SU-DHL-6 (cell line): Measurements from ENCODE around the gene ADGRD1.

Experiments used
- H2AFZ ChIP-seq: fragments of 200-600 bp; sonication (generic); 2 replicates; pipeline ENCODE4 v1.6.1; 2014; ENCODE audit warnings: low read depth, mild to moderate bottlenecking, moderate library complexity, mixed read lengths, antibody characterized with exemption, low read length; ENCODE audit not compliant: severe bottlenecking
- H3F3A ChIP-seq: fragments of 200-600 bp; shearing (Covaris generic); 2 replicates; pipeline ENCODE4 v1.6.0; 2016; ENCODE audit warnings: antibody characterized with exemption, mild to moderate bottlenecking; ENCODE audit not compliant: insufficient read depth
- H3K27ac ChIP-seq: fragments of 200-600 bp; sonication (generic); 2 replicates; pipeline ENCODE4 v1.5.1; 2016; ENCODE audit warnings: low read depth, mild to moderate bottlenecking, low read length, moderate library complexity, mixed read lengths
- H3K27me3 ChIP-seq: fragments of 200-600 bp; sonication (generic), shearing (Covaris generic); 2 replicates; pipeline ENCODE4 v1.6.0; 2014; ENCODE audit warnings: mild to moderate bottlenecking, low read length
- H3K36me3 ChIP-seq: fragments of 200-600 bp; sonication (generic); 2 replicates; pipeline ENCODE4 v1.6.1; 2014; ENCODE audit warnings: mild to moderate bottlenecking, low read length, mixed read lengths
- H3K4me2 ChIP-seq: fragments of 300-600, 200-600 bp; shearing (Covaris generic), sonication (generic); 2 replicates; pipeline ENCODE4 v1.6.0; 2014; ENCODE audit warnings: low read length, low read depth, mild to moderate bottlenecking; ENCODE audit not compliant: poor library complexity, severe bottlenecking
- H3K4me3 ChIP-seq: fragments of 200-600 bp; sonication (generic); 2 replicates; pipeline ENCODE4 v1.5.1; 2014; ENCODE audit warnings: antibody characterized with exemption, low read length, mild to moderate bottlenecking, mixed read lengths; ENCODE audit not compliant: insufficient read depth, poor library complexity, severe bottlenecking
- H3K79me2 ChIP-seq: fragments of 200-600 bp; sonication (generic); 2 replicates; pipeline ENCODE4 v1.6.1; 2014; ENCODE audit warnings: mild to moderate bottlenecking, low read length, moderate library complexity; ENCODE audit not compliant: insufficient read depth
- H3K9ac ChIP-seq: fragments of 200-600 bp; sonication (generic); 2 replicates; pipeline ENCODE4 v1.7.0; 2014; ENCODE audit warnings: mild to moderate bottlenecking, low read length
- H3K9me2 ChIP-seq: fragments of 200-600 bp; sonication (generic); replicated peaks from 2 replicates; pipeline ENCODE4 v1.6.1; 2014; ENCODE audit warnings: low read length; ENCODE audit not compliant: insufficient read depth
- H3K9me3 ChIP-seq: fragments of 200-600 bp; sonication (generic); 2 replicates; pipeline ENCODE4 v1.6.1; 2014; ENCODE audit warnings: low read length, mixed read lengths; ENCODE audit not compliant: insufficient read depth
- H4K20me1 ChIP-seq: fragments of 200-600 bp; sonication (generic); 2 replicates; pipeline ENCODE4 v1.6.1; 2014; ENCODE audit warnings: low read depth, mild to moderate bottlenecking, antibody characterized with exemption, low read length, moderate library complexity, mixed read lengths
- EZH2phosphoT487 ChIP-seq: fragments of 200-600 bp; sonication (generic), shearing (Covaris generic); conservative IDR thresholded peaks from 2 replicates; pipeline ENCODE4 v1.6.1; 2018; ENCODE audit warnings: mild to moderate bottlenecking, antibody characterized with exemption, low read length, moderate library complexity, mixed read lengths
- TF ChIP-seq, protein P1 (sequence below): fragments of 200-600 bp; sonication (generic); IDR thresholded peaks from one replicate; pipeline ENCODE4 v1.5.1; 2017; ENCODE audit warnings: antibody characterized with exemption, mild to moderate bottlenecking, low read length, moderate library complexity; ENCODE audit not compliant: insufficient read depth, poor library complexity, severe bottlenecking

ADGRD1 gene

DNA sequence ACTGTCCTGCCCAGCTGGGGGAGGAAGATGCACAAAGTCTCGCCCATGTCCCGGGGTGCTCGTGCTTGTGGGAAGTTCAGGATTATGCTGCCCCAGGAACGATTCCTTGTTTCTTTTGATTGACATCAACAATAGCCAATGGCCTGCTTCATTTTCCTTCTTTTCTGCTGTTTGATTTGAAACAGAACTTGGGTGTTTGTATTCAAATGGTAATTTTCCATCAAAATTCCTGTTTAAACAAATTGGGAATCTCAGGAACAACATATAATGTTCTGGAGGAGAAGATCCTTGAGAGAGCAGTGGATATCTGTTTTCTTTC, 97.4 kb downstream of the ADGRD1 start:
- no peak overlapping the region for H3K4me3 ChIP-seq
- no peaks in the 10 kb centered on the region for H4K20me1 ChIP-seq
- H3K27me3 ChIP-seq: no peaks in the 10 kb centered on the region
- no peaks in the 10 kb centered on the region for H3K9me3 ChIP-seq
- no peaks in the 10 kb centered on the region for H3F3A ChIP-seq
- H3K9me2 ChIP-seq: no peaks in the 10 kb centered on the region
- H3K36me3 ChIP-seq: no peaks in the 10 kb centered on the region
- H3K27ac ChIP-seq: no peak overlapping the region
- H2AFZ ChIP-seq: no peak overlapping the region
- H3K4me2 ChIP-seq: no peak overlapping the region
- H3K79me2 ChIP-seq: no peaks in the 10 kb centered on the region
- H3K9ac ChIP-seq: no peak overlapping the region
- no peak for TF ChIP-seq EZH2phosphoT487
- TF ChIP-seq, protein P1, sequence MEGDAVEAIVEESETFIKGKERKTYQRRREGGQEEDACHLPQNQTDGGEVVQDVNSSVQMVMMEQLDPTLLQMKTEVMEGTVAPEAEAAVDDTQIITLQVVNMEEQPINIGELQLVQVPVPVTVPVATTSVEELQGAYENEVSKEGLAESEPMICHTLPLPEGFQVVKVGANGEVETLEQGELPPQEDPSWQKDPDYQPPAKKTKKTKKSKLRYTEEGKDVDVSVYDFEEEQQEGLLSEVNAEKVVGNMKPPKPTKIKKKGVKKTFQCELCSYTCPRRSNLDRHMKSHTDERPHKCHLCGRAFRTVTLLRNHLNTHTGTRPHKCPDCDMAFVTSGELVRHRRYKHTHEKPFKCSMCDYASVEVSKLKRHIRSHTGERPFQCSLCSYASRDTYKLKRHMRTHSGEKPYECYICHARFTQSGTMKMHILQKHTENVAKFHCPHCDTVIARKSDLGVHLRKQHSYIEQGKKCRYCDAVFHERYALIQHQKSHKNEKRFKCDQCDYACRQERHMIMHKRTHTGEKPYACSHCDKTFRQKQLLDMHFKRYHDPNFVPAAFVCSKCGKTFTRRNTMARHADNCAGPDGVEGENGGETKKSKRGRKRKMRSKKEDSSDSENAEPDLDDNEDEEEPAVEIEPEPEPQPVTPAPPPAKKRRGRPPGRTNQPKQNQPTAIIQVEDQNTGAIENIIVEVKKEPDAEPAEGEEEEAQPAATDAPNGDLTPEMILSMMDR: no peak

DNA sequence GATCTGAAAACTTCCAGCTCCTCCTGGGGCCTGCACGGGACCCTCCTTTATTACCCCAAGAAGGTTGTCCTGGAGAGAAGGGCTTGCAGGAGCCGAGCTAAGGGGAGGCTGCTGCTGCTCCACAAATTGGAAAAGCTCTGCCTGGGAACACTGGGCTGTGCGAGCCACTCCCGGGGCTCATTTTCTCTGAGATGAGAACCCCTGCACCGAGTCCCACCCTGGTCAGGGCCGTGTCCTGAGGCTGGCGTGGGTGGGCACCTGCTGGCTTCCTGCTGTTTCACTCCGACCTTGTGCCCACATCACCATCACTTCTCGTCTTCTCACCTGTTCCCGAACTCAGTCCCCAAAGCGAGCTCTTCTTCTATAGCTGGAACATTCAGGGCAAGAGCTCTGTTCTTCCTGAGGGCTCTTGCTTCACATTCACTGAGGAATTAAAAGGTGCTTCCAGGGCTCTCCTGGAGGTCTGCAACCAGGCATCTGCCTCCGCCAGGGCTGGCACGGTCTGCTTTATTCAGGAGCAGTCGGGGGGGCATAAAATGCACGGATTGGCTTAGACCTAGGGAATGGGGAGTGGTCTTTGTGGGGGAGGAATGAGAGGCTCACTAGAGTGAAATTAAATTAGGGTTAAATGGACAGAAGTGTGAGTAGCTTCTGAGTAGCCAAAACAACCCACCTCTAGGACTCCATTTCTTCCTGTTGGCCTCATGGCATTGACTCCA, 98.5 kb downstream of the ADGRD1 start:
- H3K27ac ChIP-seq: no peak overlapping the region
- H3K9me3 ChIP-seq: no peaks in the 10 kb centered on the region
- TF ChIP-seq, protein P1: no peak
- TF ChIP-seq EZH2phosphoT487: no peak
- H3K79me2 ChIP-seq: no peaks in the 10 kb centered on the region
- no peaks in the 10 kb centered on the region for H3K36me3 ChIP-seq
- no peak overlapping the region for H3K4me3 ChIP-seq
- no peaks in the 10 kb centered on the region for H3K27me3 ChIP-seq
- H3K9ac ChIP-seq: no peak overlapping the region
- H2AFZ ChIP-seq: no peak overlapping the region
- no peaks in the 10 kb centered on the region for H4K20me1 ChIP-seq
- no peak overlapping the region for H3K4me2 ChIP-seq
- no peaks in the 10 kb centered on the region for H3K9me2 ChIP-seq
- H3F3A ChIP-seq: no peaks in the 10 kb centered on the region

DNA sequence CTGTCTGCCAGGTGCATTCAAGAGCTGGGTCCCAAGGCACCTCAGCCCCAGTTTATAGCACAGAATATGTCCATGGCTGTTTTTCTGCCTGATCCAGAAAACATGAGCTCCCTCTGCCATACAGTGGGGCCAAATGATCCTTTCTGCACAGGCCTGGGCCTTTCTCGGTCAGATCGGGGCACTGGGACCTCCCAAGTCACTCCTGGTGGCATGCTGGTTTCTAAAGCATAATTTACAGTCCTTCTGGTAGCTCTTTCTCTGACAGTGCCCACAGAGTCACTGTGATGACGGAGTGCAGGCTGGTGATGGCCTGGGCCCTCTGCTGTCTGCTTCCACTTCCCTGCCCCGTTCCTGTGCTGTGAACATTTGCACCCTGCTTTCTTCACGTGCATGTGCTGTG, 99.2 kb downstream of the ADGRD1 start:
- Histone ChIP-seq H3K4me3 (no peak overlapping the region), H3F3A (no peaks in the 10 kb centered on the region), H3K27ac (no peak overlapping the region), H3K79me2 (no peaks in the 10 kb centered on the region), H3K9ac (no peak overlapping the region), H4K20me1 (no peaks in the 10 kb centered on the region), H3K27me3 (no peaks in the 10 kb centered on the region), H3K36me3 (no peaks in the 10 kb centered on the region), H2AFZ (no peak overlapping the region), H3K4me2 (no peak overlapping the region), H3K9me3 (no peaks in the 10 kb centered on the region), H3K9me2 (no peaks in the 10 kb centered on the region)
- TF ChIP-seq, protein P1: no peak
- no peak for TF ChIP-seq EZH2phosphoT487
